Hematopoietic multipotent progenitor cell treated with erythropoietin and hydrocortisone succinate and interleukin-3 and kit ligand, for 15 days (in vitro differentiated cells): ENCODE data around the gene SLC39A7.

Experiments used
- DNase-seq: peaks from one replicate; pipeline ENCODE4 v3.0.0-alpha.2; 2015; ENCODE audit warnings: low spot score

Gene SLC39A7

GRCh38 chr6:33236852-33237251, 36.2 kb downstream of the SLC39A7 start:
- no peak for DNase-seq

DNA sequence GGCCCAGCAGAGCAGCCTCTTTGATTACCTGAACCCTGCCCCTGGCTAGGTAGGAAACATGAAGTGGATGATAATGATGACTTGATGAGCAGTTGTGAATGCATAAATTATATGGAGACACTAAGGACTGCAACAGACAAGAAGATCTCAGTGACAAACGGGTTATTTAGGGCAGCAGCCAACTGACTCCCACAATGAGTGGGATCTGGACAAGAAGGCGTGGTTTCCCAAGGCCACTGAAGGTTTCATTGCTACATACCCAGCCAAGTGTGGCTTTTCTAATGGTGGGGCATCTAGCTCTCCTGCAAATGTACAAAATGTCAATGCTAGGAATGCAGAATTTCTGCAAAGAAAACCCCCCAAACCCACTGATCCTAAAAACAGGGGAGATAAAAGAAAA, 37.1 kb downstream of the SLC39A7 start:
- no peak for DNase-seq

DNA sequence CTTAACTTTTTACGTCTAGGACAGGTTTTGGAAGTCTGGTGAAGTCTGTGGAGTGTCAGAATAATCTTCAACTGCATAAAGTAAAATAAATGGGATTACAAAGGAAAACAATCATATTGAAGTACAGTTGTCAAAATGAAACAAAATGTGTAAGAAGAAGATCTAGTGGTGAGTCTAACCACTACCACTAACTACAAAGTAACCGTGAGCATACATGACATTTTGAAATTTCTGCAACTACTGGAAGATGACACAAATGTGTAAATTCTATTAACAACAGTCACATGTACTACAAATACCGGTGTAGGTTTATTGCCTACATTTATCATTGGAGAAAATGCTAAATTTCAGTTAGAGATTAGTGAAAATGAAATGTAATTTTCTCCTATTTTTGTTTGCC, 41.3 kb downstream of the SLC39A7 start:
- DNase-seq: no peak

- no peak for DNase-seq
Measured at GRCh38 chr6:33243476-33243875, 42.8 kb downstream of the SLC39A7 start.

- DNase-seq: peak; percentile 90
Measured at GRCh38 chr6:33247977-33248642, 47.4 kb downstream of the SLC39A7 start.

DNA sequence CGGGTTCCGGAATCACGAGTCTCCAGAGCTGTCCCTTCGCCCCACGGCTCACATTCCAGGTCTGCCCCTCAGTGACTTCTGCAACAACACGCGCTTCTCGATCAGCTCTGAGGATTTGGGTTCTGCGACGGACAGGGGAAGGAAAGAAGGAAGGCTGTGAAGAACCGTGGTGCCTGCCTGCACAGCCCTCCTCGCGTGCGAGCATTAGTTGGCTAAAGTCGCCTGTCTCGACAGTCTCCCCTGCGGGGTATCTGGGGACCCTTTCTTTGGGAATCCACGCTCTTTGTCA, 47.9 kb downstream of the SLC39A7 start:
- no peak for DNase-seq

DNA sequence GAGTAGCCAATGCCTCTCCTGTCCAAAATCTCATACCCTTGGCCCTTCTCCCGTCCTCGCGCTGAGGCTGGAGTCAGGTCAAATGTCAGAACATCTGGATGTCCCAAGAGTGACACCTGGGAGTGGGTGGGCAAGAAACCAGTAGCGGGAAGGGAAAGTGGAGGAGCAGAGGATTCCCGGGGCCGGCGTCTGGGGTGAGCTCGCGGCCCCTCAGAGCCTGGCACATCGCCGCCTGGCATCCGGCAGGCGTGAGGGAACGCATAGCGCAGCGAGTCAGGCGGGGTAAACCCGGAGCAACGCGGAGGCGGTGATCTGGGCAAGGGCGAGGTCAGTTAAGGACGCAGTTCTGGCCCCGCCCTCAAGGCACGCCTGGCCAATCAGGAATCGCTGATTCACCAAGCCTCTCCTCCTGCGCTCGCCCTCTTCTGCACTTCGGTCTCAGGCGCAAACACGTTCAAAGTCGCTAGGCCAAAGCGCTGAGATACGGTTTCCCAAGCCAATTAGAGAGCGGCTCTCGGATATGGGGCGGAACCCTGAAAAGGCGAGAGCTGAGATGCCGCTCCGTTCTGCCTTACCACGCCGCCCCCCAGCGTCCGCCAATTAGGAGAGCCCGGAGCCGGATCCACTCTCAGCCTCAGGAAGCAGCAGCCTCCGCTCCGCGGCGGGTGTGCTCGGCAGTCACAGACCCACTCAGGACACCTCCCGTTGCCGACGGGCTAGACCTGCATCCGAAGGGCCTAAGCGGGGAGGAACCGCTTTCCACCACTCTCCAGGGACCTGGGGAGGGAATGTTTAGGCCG, 48.5 kb downstream of the SLC39A7 start:
- DNase-seq: peak; percentile 100

- DNase-seq: no peak
Measured at GRCh38 chr6:33249732-33250630, 49.3 kb downstream of the SLC39A7 start.

DNA sequence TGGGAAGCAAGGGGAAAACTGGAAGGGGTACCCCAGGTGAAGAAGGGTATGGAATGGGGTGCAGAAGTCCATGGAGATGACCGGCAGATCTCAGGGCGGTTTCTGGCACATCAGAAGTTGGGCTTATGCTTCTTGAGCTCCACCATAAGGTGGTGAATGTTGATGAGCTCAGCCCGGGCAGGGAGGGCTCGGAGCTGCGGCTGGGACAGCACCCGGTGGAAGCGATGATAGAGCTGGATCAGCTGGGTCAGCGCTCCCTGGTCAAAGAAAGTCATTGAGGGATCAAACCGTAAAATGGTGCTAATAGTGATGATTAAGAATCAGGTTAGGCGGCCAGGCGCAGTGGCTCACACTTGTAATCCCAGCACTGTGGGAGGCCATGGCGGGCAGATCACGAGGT, 50.1 kb downstream of the SLC39A7 start:
- DNase-seq: no peak

GRCh38 chr6:33251395-33252012, 50.8 kb downstream of the SLC39A7 start:
- DNase-seq: no peak

DNA sequence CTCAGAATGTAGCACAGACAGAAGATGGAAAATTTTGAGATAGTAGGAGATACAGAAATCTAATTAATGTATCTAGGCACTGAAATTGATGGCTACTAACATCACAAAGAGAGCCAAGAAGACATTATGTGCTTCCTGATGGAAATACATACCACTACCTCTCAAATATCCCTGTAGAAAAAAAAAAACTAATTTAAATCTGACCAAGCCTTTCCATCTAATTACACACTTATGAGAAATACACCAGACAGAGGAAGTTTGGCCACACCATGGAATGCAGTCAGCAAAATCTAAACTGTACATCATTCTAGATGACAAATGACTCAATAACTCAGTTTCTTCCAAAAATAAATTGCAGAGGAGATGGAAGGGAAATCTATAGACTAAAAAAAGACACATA, 52.1 kb downstream of the SLC39A7 start:
- DNase-seq: no peak
